GM21367 (cell line): ENCODE measurements around the gene SLC25A39.
A peak's percentile ranks its signal among the peaks of the same experiment; 100 is the strongest.

ENCODE experiments used
- ATAC-seq: cut with Tn5 transposase; IDR thresholded peaks from one replicate; pipeline ENCODE4 v1.9.1; 2021; ENCODE audit not compliant: unreplicated experiment

The SLC25A39 gene

DNA sequence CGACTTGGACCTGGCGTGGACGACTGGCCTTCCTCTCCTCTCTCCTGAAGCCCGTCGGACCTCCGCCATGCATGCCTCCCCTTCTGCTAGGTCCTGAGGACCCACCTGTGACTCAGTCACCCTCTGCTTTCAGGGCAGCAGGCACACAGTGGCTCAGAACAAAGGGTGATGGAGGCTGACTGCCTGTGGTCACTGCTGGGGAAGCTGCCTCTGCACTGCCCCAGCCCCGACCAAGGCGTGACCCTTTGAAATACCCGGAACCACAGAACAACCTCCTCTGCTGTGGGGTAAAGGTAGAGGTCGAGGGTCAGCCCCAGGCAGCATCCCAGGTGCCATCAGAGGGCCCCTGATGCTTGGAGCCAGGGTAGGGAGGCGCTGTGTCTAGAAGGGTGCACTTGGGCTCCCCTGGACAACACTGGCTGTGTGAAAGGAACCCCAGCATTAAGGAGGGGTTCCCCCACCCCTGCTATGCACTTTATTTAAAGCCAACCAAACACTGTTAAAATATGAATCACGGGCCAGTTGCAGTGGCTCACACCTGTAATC lies 44.2 kb downstream of the SLC25A39 start:
- no peak for ATAC-seq

GRCh38 chr17:44279666-44280391 lies 44.8 kb downstream of the SLC25A39 start:
- peak; percentile 73 for ATAC-seq

DNA sequence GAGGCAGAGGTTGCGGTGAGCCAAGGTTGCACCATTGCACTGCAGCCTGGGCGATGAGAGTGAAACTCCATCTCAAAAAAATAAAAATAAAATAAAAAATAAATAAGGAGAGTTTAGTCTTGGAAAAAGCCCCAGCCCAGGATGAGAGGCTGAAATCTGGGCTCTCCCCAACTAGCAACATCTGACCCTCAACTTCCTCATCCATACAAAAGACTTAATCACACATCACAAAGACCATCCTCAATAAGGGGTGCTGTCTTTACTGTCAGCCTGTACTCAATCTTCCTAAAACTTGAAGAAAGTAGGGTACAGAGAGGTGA lies 45.3 kb downstream of the SLC25A39 start:
- ATAC-seq = no peak

GRCh38 chr17:44277976-44278375 lies 46.6 kb downstream of the SLC25A39 start:
- no peak for ATAC-seq

DNA sequence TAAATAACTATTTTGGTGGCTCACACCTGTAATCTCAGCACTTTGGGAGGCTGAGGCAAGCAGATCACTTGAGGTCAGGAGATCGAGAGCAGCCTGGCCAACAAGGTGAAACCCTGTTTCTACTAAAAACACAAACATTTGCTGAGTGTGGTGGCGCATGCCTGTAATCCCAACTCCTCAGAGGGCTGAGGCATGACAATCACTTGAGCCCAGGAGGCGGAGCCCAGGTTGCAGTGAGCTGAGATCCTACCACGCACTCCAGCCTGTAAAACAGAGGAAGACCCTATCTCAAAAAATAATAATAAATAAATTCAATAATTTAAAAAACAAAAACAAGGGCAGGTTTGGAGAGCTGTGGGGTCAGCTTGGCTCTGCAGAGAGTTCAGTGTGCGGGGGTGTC lies 51.0 kb downstream of the SLC25A39 start:
- no peak for ATAC-seq

DNA sequence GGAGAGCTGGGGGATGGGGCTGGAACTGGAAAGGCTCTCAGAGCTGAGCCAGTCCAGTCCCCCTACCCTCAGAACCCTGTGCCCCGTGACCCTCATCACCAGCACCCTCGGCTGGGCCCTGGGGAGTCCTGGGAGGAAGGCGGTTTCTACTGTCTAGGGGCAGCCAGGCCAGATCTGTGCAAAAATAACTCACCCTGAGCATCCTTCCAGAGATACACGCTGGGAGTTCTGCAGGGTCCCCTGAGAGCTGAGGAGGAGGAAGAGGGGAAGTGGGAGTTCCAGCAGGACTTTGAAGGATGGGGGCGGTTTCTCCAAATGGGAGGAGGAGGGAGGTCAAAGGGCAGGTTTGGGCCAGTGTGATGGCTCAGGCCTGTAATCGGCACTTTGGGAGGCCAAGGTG lies 51.7 kb downstream of the SLC25A39 start:
- no peak for ATAC-seq

DNA sequence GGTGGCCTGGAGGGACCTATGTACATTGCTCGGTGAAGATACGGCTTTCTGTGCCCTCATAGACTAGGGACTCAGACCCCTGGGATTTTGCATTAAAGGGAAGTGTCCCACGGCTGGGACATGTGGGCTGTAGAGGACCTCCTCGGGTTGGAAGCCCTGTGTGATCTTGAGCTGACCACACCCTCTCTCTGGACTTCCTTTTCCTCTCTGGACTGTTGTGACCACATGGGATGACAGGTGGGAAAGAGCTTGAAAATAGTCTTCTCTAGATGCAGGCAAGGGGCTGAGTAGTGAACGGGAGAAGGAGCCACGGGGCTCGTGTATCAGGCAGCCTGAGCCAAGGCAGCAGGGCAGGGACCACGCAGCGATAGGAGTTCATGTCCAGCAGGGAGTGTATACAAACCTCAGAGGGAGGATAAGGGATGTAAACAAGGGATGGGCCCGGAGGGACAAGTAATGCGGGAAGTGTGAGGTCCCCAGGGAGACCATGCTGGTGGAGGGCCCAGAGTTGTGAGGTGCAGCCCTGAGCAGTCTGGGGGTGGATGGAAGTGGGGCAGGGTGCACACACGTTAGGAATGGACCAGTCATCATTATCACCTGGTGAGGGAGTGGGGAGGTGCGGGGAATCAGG lies 52.2 kb downstream of the SLC25A39 start:
- no peak for ATAC-seq
